PC-3 (cell line): Measurements from ENCODE around the gene COL25A1. TPM values are rescaled to one million over a fixed set of nuclear protein-coding genes. Genes with fewer than 3 reads are reported as not detected.

Source experiments
- ATAC-seq: fragments of 200-7000 bp; cut with Tn5 transposase; 2 replicates; pipeline ENCODE4 v1.9.1; 2020; ENCODE audit warnings: mild to moderate bottlenecking, moderate library complexity
- BruUV-seq: library from RNA; stranded (reverse); fragments of 400-500 nt; replicated peaks from 2 replicates; lab custom pipeline; 2021; lab: Mats Ljungman, UMichigan
- CTCF ChIA-PET: fragments of 300-600 bp; sonication (Branson Sonifier 250); formaldehyde crosslinking; loops from one replicate; lab custom pipeline; 2022; ENCODE audit warnings: antibody characterized with exemption; lab: Charles Lee
- POLR2A ChIA-PET: fragments of 300-600 bp; sonication (Branson Sonifier 250); formaldehyde crosslinking; loops from one replicate; lab custom pipeline; 2022; ENCODE audit warnings: antibody characterized with exemption; ENCODE audit not compliant: unreplicated experiment; lab: Charles Lee
- DNase-seq: peaks from one replicate; pipeline ENCODE4 v3.0.0-alpha.2; 2015
- H2AFZ ChIP-seq: fragments of 300-600 bp; sonication (generic); 2 replicates; pipeline ENCODE4 v1.6.0; 2016; ENCODE audit warnings: antibody characterized with exemption, low read length
- H3F3A ChIP-seq: fragments of 300-600 bp; sonication (generic); one replicate; pipeline ENCODE4 v1.6.0; 2017; ENCODE audit warnings: antibody characterized with exemption, low read length, control low read depth, mild to moderate bottlenecking; ENCODE audit not compliant: unreplicated experiment
- H3K27ac ChIP-seq: fragments of 300-600 bp; sonication (generic); 2 replicates; pipeline ENCODE4 v1.5.1; 2016; ENCODE audit warnings: mild to moderate bottlenecking, low read length
- H3K27me3 ChIP-seq: fragments of 300-600 bp; sonication (generic); 2 replicates; pipeline ENCODE4 v1.6.1; 2016; ENCODE audit warnings: low read length, mixed read lengths
- H3K36me3 ChIP-seq: fragments of 300-600 bp; sonication (generic); 2 replicates; pipeline ENCODE4 v1.6.1; 2016; ENCODE audit warnings: low read depth, mixed run types, low read length, mixed read lengths
- H3K4me1 ChIP-seq: fragments of 300-600 bp; sonication (generic); 2 replicates; pipeline ENCODE4 v1.5.1; 2016; ENCODE audit warnings: low read length; ENCODE audit not compliant: insufficient read depth
- H3K4me2 ChIP-seq: fragments of 300-600 bp; sonication (generic); 2 replicates; pipeline ENCODE4 v1.6.0; 2016; ENCODE audit warnings: low read length
- H3K4me3 ChIP-seq: fragments of 300-600 bp; sonication (generic); 2 replicates; pipeline ENCODE4 v1.5.1; 2016; ENCODE audit warnings: mild to moderate bottlenecking, low read length, mixed read lengths
- H3K79me2 ChIP-seq: fragments of 300-600 bp; sonication (generic); 2 replicates; pipeline ENCODE4 v1.6.1; 2017; ENCODE audit warnings: low read length, mixed read lengths
- H3K9ac ChIP-seq: fragments of 300-600 bp; sonication (generic); 2 replicates; pipeline ENCODE4 v1.6.0; 2016; ENCODE audit warnings: mild to moderate bottlenecking, low read length
- H3K9me2 ChIP-seq: fragments of 300-600 bp; sonication (generic); replicated peaks from 2 replicates; pipeline ENCODE4 v1.6.1; 2016; ENCODE audit warnings: mixed run types, low read length, mixed read lengths
- H3K9me3 ChIP-seq: fragments of 300-600 bp; sonication (generic); 2 replicates; pipeline ENCODE4 v1.6.1; 2016; ENCODE audit warnings: low read length, mixed read lengths
- H4K20me1 ChIP-seq: fragments of 300-600 bp; sonication (generic); 2 replicates; pipeline ENCODE4 v1.6.1; 2016; ENCODE audit warnings: low read length, mixed read lengths
- CTCF ChIP-seq: fragments of 300-600 bp; sonication (generic); conservative IDR thresholded peaks from 2 replicates; pipeline ENCODE4 v1.5.1; 2017; ENCODE audit warnings: antibody characterized with exemption, low read depth, mild to moderate bottlenecking, low read length
- EZH2 ChIP-seq: fragments of 300-600 bp; sonication (generic); IDR thresholded peaks from one replicate; pipeline ENCODE4 v1.6.1; 2017; ENCODE audit warnings: antibody characterized with exemption, mild to moderate bottlenecking, low read length; ENCODE audit not compliant: unreplicated experiment
- EZH2phosphoT487 ChIP-seq: fragments of 300-600 bp; sonication (generic); IDR thresholded peaks from 2 replicates; pipeline ENCODE4 v1.6.1; 2018; ENCODE audit warnings: mild to moderate bottlenecking, antibody characterized with exemption, low read length, borderline replicate concordance
- intact Hi-C: fragments of 100-400 bp; cut with micrococcal nuclease; formaldehyde crosslinking; loops from 2 replicates; pipeline ENCODE4 v1.9.0; 2023
- total RNA-seq: library from RNA; depleted of rRNA; stranded (reverse); fragments of >200 nt; gene quantifications from 2 replicates; pipeline ENCODE4 v1.2.3, GENCODE V29; 2014

COL25A1 gene
- total RNA-seq, 1 experiment from 2014 or later = not detected

GRCh38 chr4:108946237-108946636, 356.2 kb downstream of the COL25A1 start:
- no TSS peak for BruUV-seq
- CTCF ChIA-PET = no interaction called here
- no peaks in the 10 kb centered on the region for H3K4me1 ChIP-seq

GRCh38 chr4:108943976-108944591, 358.4 kb downstream of the COL25A1 start:
- H3K79me2 ChIP-seq = no peaks in the 10 kb centered on the region
- ChIA-PET POLR2A (no interaction called here), CTCF (no interaction called here)
- no peak overlapping the region for H3K27ac ChIP-seq
- H3K4me3 ChIP-seq = no peak overlapping the region
- intact Hi-C loops = no loop called here
- H3K27me3 ChIP-seq = peaks cover 6% of the 10 kb centered on the region; the same call in 1 of the 2 replicates
- no peak overlapping the region for H3K9ac ChIP-seq
- no peaks in the 10 kb centered on the region for H3K4me1 ChIP-seq
- H3K9me2 ChIP-seq = no peaks in the 10 kb centered on the region
- H4K20me1 ChIP-seq = no peaks in the 10 kb centered on the region
- H3K4me2 ChIP-seq = no peak overlapping the region
- no peak overlapping the region for H2AFZ ChIP-seq
- no TSS peak for BruUV-seq
- no peak for DNase-seq
- ATAC-seq = no peak
- no peaks in the 10 kb centered on the region for H3F3A ChIP-seq
- H3K9me3 ChIP-seq = no peaks in the 10 kb centered on the region
- no peak for TF ChIP-seq EZH2phosphoT487
- no peak for TF ChIP-seq CTCF
- no peak for TF ChIP-seq EZH2
- no peaks in the 10 kb centered on the region for H3K36me3 ChIP-seq

More at GRCh38 chr4:108946237-108946636, 356.2 kb downstream of the COL25A1 start:
- Histone ChIP-seq H3K27ac (no peak overlapping the region), H3K4me3 (no peak overlapping the region), H3F3A (no peaks in the 10 kb centered on the region), H3K36me3 (no peaks in the 10 kb centered on the region), H4K20me1 (no peaks in the 10 kb centered on the region), H3K9me3 (no peaks in the 10 kb centered on the region), H3K9ac (no peak overlapping the region), H3K9me2 (no peaks in the 10 kb centered on the region), H2AFZ (no peak overlapping the region), H3K27me3 (peaks cover 19% of the 10 kb centered on the region; the same call in 1 of the 2 replicates), H3K4me2 (no peak overlapping the region), H3K79me2 (no peaks in the 10 kb centered on the region)
- ATAC-seq (no peak), DNase-seq (no peak)
- no peak for TF ChIP-seq EZH2phosphoT487
- TF ChIP-seq EZH2 = no peak
- TF ChIP-seq CTCF = no peak
- intact Hi-C loops = no loop called here
- POLR2A ChIA-PET = no interaction called here

GRCh38 chr4:108943371-108943770, 359.1 kb downstream of the COL25A1 start:
- POLR2A ChIA-PET = no interaction called here
- no peak overlapping the region for H2AFZ ChIP-seq
- H3K79me2 ChIP-seq = no peaks in the 10 kb centered on the region
- H3K27ac ChIP-seq = no peak overlapping the region
- ATAC-seq = no peak
- H4K20me1 ChIP-seq = no peaks in the 10 kb centered on the region
- TF ChIP-seq CTCF = no peak
- TF ChIP-seq EZH2phosphoT487 = no peak
- no peak for TF ChIP-seq EZH2
- no peak overlapping the region for H3K4me3 ChIP-seq
- no TSS peak for BruUV-seq
- H3K9ac ChIP-seq = no peak overlapping the region
- no peak overlapping the region for H3K4me2 ChIP-seq
- H3K9me2 ChIP-seq = no peaks in the 10 kb centered on the region
- H3K4me1 ChIP-seq = no peaks in the 10 kb centered on the region
- no peaks in the 10 kb centered on the region for H3K36me3 ChIP-seq
- no peak for DNase-seq
- peaks cover 6% of the 10 kb centered on the region; the same call in 1 of the 2 replicates for H3K27me3 ChIP-seq
- CTCF ChIA-PET = no interaction called here
- intact Hi-C loops = no loop called here
- no peaks in the 10 kb centered on the region for H3F3A ChIP-seq
- H3K9me3 ChIP-seq = no peaks in the 10 kb centered on the region
